H1 (cell line): ENCODE results near the gene PKIB. TPM values are rescaled to one million over a fixed set of nuclear protein-coding genes. Genes with fewer than 3 reads are reported as not detected.
"Not testable (repeated sequence)": the region's sequence is repeated elsewhere in the genome, so short reads cannot be mapped to it uniquely, and the experiment has no call there.

ENCODE experiments used
- CTCF ChIA-PET: fragments of 300-600 bp; sonication (Branson Sonifier 250); formaldehyde crosslinking; loops from one replicate; lab custom pipeline; 2021; ENCODE audit not compliant: partially characterized antibody; lab: Charles Lee
- POLR2A ChIA-PET: fragments of 300-600 bp; sonication (Branson Sonifier 250); formaldehyde crosslinking; loops from one replicate; lab custom pipeline; 2021; ENCODE audit warnings: inconsistent platforms; ENCODE audit not compliant: partially characterized antibody; lab: Charles Lee
- DNase-seq, 2 experiments: peaks; one replicate each; pipeline versions ENCODE4 v3.0.0 to v3.0.0-alpha.2; 2010 to 2022; ENCODE audit warnings: low spot score in 2 of 2, low read depth in 1 of 2, mixed read lengths in 1 of 2
- FAIRE-seq: peaks from 2 replicates; lab custom pipeline; 2011; peaks lifted over from hg19 to GRCh38; lab: Jason Lieb, UNC
- H2AFZ ChIP-seq: 2 replicates; pipeline ENCODE4 v1.8.1; 2012; ENCODE audit warnings: low read length, inconsistent platforms
- H2AK5ac ChIP-seq: 2 replicates; pipeline ENCODE4 v1.6.1; 2013; ENCODE audit warnings: low read depth, low read length
- H2BK120ac ChIP-seq: replicated peaks from 2 replicates; pipeline ENCODE3; 2013; ENCODE audit warnings: low read depth, low read length, inconsistent platforms
- H2BK12ac ChIP-seq: 2 replicates; pipeline ENCODE4 v1.6.1; 2013; ENCODE audit warnings: low read depth, low read length
- H2BK15ac ChIP-seq: 2 replicates; pipeline ENCODE4 v1.6.1; 2013; ENCODE audit warnings: low read length
- H2BK20ac ChIP-seq: 2 replicates; pipeline ENCODE4 v1.6.1; 2013; ENCODE audit warnings: low read length
- H2BK5ac ChIP-seq: 2 replicates; pipeline ENCODE4 v1.6.1; 2013; ENCODE audit warnings: low read depth, low read length
- H3K14ac ChIP-seq: 2 replicates; pipeline ENCODE4 v1.6.1; 2013; ENCODE audit warnings: inconsistent platforms; ENCODE audit not compliant: insufficient read length
- H3K18ac ChIP-seq: 2 replicates; pipeline ENCODE4 v1.6.1; 2013; ENCODE audit warnings: low read length; ENCODE audit errors: extremely low read depth
- H3K23ac ChIP-seq: 2 replicates; pipeline ENCODE4 v1.6.1; 2013; ENCODE audit warnings: inconsistent platforms; ENCODE audit not compliant: insufficient read length
- H3K23me2 ChIP-seq: 2 replicates; pipeline ENCODE4 v1.6.1; 2013; ENCODE audit warnings: low read depth, low read length
- H3K27ac ChIP-seq: 2 replicates; pipeline ENCODE4 v1.6.1; 2011; ENCODE audit warnings: low read depth, low read length, inconsistent platforms
- H3K27me3 ChIP-seq, 4 experiments: replicated peaks in 1 of 4; 1 replicate in 1 of 4; 2 replicates in 3 of 4; pipeline versions ENCODE4 v1.6.1 to v1.8.1; 2011 to 2013; ENCODE audit warnings: low read length in 3 of 4, mild to moderate bottlenecking in 3 of 4, inconsistent platforms in 2 of 4, mixed read lengths in 2 of 4, moderate library complexity in 1 of 4; ENCODE audit not compliant: control insufficient read depth in 3 of 4, insufficient read depth in 3 of 4; ENCODE audit errors: extremely low read depth in 1 of 4
- H3K36me3 ChIP-seq, 4 experiments: 2 replicates each; pipeline versions ENCODE4 v1.6.1 to v1.8.1; 2011 to 2013; ENCODE audit warnings: mild to moderate bottlenecking in 4 of 4, low read length in 3 of 4, moderate library complexity in 2 of 4, control low read depth in 1 of 4, inconsistent platforms in 1 of 4; ENCODE audit not compliant: insufficient read depth in 4 of 4, control insufficient read depth in 2 of 4
- H3K4ac ChIP-seq: replicated peaks from 2 replicates; pipeline ENCODE3; 2013; ENCODE audit warnings: low read length, low read depth, mixed read lengths, inconsistent platforms; ENCODE audit not compliant: insufficient read length
- H3K4me1 ChIP-seq, 4 experiments: replicated peaks in 1 of 4; 1 replicate in 1 of 4; 2 replicates in 3 of 4; pipeline versions ENCODE4 v1.6.1 to v1.8.1; 2011 to 2013; ENCODE audit warnings: low read length in 3 of 4, inconsistent platforms in 2 of 4, mixed read lengths in 1 of 4; ENCODE audit not compliant: insufficient read depth in 4 of 4, control insufficient read depth in 3 of 4
- H3K4me2 ChIP-seq, 2 experiments: 2 replicates each; pipeline versions ENCODE4 v1.6.1 to v1.8.1; 2011 to 2013; ENCODE audit warnings: low read depth in 2 of 2, low read length in 2 of 2, control low read depth in 1 of 2, inconsistent platforms in 1 of 2, mild to moderate bottlenecking in 1 of 2; ENCODE audit not compliant: insufficient read depth in 1 of 2
- H3K4me3 ChIP-seq, 4 experiments: fragments of 200-600, 300-600 bp in 1 of 4; sonication (generic), shearing (Covaris generic), sonication (Bioruptor Twin) in 1 of 4; 2 replicates each; pipeline versions ENCODE4 v1.5.1 to v1.8.1; 2011 to 2016; ENCODE audit warnings: low read length in 4 of 4, low read depth in 3 of 4, control low read depth in 2 of 4, inconsistent platforms in 2 of 4, mild to moderate bottlenecking in 2 of 4, mixed read lengths in 1 of 4, moderate library complexity in 1 of 4; ENCODE audit not compliant: insufficient read depth in 2 of 4; ENCODE audit errors: extremely low read depth in 1 of 4
- H3K56ac ChIP-seq: replicated peaks from 2 replicates; pipeline ENCODE3; 2013; ENCODE audit warnings: low read depth, mild to moderate bottlenecking, mixed read lengths, low read length, inconsistent platforms; ENCODE audit not compliant: insufficient read length
- H3K79me1 ChIP-seq: 2 replicates; pipeline ENCODE4 v1.6.1; 2013; ENCODE audit warnings: low read depth, low read length, control low read depth
- H3K79me2 ChIP-seq, 2 experiments: 2 replicates each; pipeline versions ENCODE4 v1.6.1 to v1.8.1; 2012 to 2013; ENCODE audit warnings: low read length in 2 of 2, mild to moderate bottlenecking in 2 of 2, inconsistent platforms in 1 of 2; ENCODE audit not compliant: insufficient read depth in 2 of 2, control insufficient read depth in 1 of 2
- H3K9ac ChIP-seq, 4 experiments: replicated peaks in 1 of 4; 1 replicate in 1 of 4; 2 replicates in 3 of 4; pipeline versions ENCODE4 v1.6.1 to v1.8.1; 2011 to 2013; ENCODE audit warnings: low read depth in 3 of 4, low read length in 3 of 4, control low read depth in 2 of 4, mild to moderate bottlenecking in 2 of 4, moderate library complexity in 2 of 4, inconsistent platforms in 1 of 4; ENCODE audit errors: extremely low read depth in 1 of 4
- H3K9me3 ChIP-seq, 2 experiments: 2 replicates each; pipeline versions ENCODE4 v1.6.1 to v1.8.1; 2012 to 2013; ENCODE audit warnings: mild to moderate bottlenecking in 2 of 2, moderate library complexity in 2 of 2, control low read depth in 1 of 2, inconsistent platforms in 1 of 2, low read depth in 1 of 2, low read length in 1 of 2, mixed read lengths in 1 of 2; ENCODE audit not compliant: insufficient read depth in 2 of 2
- H4K20me1 ChIP-seq, 2 experiments: replicated peaks in 1 of 2; 2 replicates each; pipeline versions ENCODE3 to v1.8.1; 2011 to 2013; ENCODE audit warnings: inconsistent platforms in 2 of 2, low read length in 2 of 2, mild to moderate bottlenecking in 1 of 2; ENCODE audit not compliant: insufficient read depth in 2 of 2, control insufficient read depth in 1 of 2
- H4K5ac ChIP-seq: 2 replicates; pipeline ENCODE4 v1.6.1; 2013; ENCODE audit warnings: low read length, low read depth, mixed read lengths, inconsistent platforms; ENCODE audit not compliant: insufficient read length
- H4K8ac ChIP-seq: 2 replicates; pipeline ENCODE4 v1.8.0; 2013; ENCODE audit warnings: mild to moderate bottlenecking, moderate library complexity, low read length, inconsistent platforms; ENCODE audit not compliant: insufficient read depth; ENCODE audit errors: extremely low read depth
- H4K91ac ChIP-seq: replicated peaks from 2 replicates; pipeline ENCODE3; 2013; ENCODE audit warnings: low read length, mixed read lengths, inconsistent platforms; ENCODE audit not compliant: insufficient read length
- WGBS, 2 experiments: shearing (Covaris generic) in 1 of 2; methylation state at CpG; one replicate each; pipeline versions ENCODE4 v1.1.6 to v1.1.7; 2013 to 2015; ENCODE audit warnings: low lambda C conversion rate in 2 of 2, mixed read lengths in 2 of 2, inconsistent platforms in 1 of 2, low coverage in 1 of 2, missing lambda C conversion rate in 1 of 2; ENCODE audit not compliant: insufficient replicate concordance in 2 of 2, insufficient coverage in 1 of 2, insufficient read length in 1 of 2; ENCODE audit errors: extremely low coverage in 1 of 2, missing lambda C conversion rate in 1 of 2; 5-methylcytosine and 5-hydroxymethylcytosine counted together
- polyA plus RNA-seq, 7 experiments: library from polyadenylated mRNA; depleted of rRNA in 3 of 7; stranded (reverse) in 5 of 7; unstranded in 2 of 7; fragments of >200 nt in 5 of 7; fragments of 200-250 nt in 2 of 7; gene quantifications; 1 replicate in 5 of 7; 2 replicates in 1 of 7; 4 replicates in 1 of 7; pipeline versions ENCODE4 v1.2.1 to v1.2.3, GENCODE V29; 2011 to 2013; ENCODE audit warnings: missing spikeins in 2 of 7, mixed read lengths in 2 of 7
- total RNA-seq: library from RNA; stranded (reverse); fragmentation: NEBNext Ultra II Directional; extraction: Animal tissue kit (Norgen Biotek cat#: 25700); gene quantifications from 2 replicates; pipeline ENCODE4 v1.2.1, GENCODE V29; 2021

The PKIB gene
- total and polyA plus RNA-seq, 2 of the 8 experiments (the other 6 are each of a cell fraction or from before 2014, with no cell fraction given): 13.5 to 73.3 TPM

- not testable (repeated sequence) for H3K18ac ChIP-seq, FAIRE-seq, DNase-seq, H2AFZ ChIP-seq, H4K20me1 ChIP-seq, H2BK5ac ChIP-seq, H4K5ac ChIP-seq, H3K4me1 ChIP-seq, H3K4ac ChIP-seq, H3K9ac ChIP-seq, H3K9me3 ChIP-seq, H3K56ac ChIP-seq, H3K79me1 ChIP-seq, H3K27ac ChIP-seq, H3K14ac ChIP-seq, H3K36me3 ChIP-seq, H3K27me3 ChIP-seq, H2BK15ac ChIP-seq, H2AK5ac ChIP-seq, H3K4me3 ChIP-seq, H4K91ac ChIP-seq, H3K79me2 ChIP-seq, H4K8ac ChIP-seq, H2BK12ac ChIP-seq, H3K23me2 ChIP-seq, H2BK120ac ChIP-seq, H3K23ac ChIP-seq, H3K4me2 ChIP-seq, H2BK20ac ChIP-seq
- WGBS, 2 experiments: 92% methylated on average over 3 of the region's 3 CpGs; no CpG with 5 or more reads in 1 of the 2 experiments
- ChIA-PET CTCF (interaction anchor here (1.2 to 8.7 kb wide), 17 partner anchors 9 to 331 kb away, joined by 3 to 103 read pairs (median 5); partner anchors contain the start of gene SMPDL3A), POLR2A (interaction anchor here (1.0 to 1.4 kb wide), 2 partner anchors 45 to 203 kb away, joined by 3 to 4 read pairs; partner anchors contain the start of gene SMPDL3A)
Observed at GRCh38 chr6:122744856-122745255, 134.7 kb downstream of the PKIB start.
